HepG2 (cell line): ENCODE results near the gene NDUFS2. TPM values are rescaled to one million over a fixed set of nuclear protein-coding genes. Genes with fewer than 3 reads are reported as not detected.
A peak's percentile ranks its signal among the peaks of the same experiment; 100 is the strongest.

Source experiments
- CBFB ChIP-seq: sonication (generic); formaldehyde crosslinking; IDR thresholded peaks from 2 replicates; pipeline ENCODE4 v1.4.0; 2020; ENCODE audit warnings: missing genetic modification reagents
- CREM ChIP-seq, 2 experiments: sonication (generic) in 1 of 2; formaldehyde crosslinking in 1 of 2; IDR thresholded peaks; 2 replicates each; pipeline versions ENCODE4 v1.4.0 to v1.6.1; 2016 to 2020; ENCODE audit warnings: antibody characterized with exemption in 1 of 2, mild to moderate bottlenecking in 1 of 2, missing genetic modification reagents in 1 of 2
- HMGA1 ChIP-seq: sonication (generic); formaldehyde crosslinking; conservative IDR thresholded peaks from 2 replicates; pipeline ENCODE4 v1.4.0; 2020; ENCODE audit warnings: missing genetic modification reagents
- NR2F1 ChIP-seq, 2 experiments: fragments of 450-650 bp in 1 of 2; formaldehyde crosslinking in 1 of 2; IDR thresholded peaks; 2 replicates each; pipeline versions ENCODE4 v1.5.0 to v1.6.1; 2016 to 2020; ENCODE audit warnings: mild to moderate bottlenecking in 1 of 2, missing compliant biosample characterization in 1 of 2, missing genetic modification reagents in 1 of 2, moderate library complexity in 1 of 2
- POLR2G ChIP-seq: fragments of 200-400 bp; formaldehyde crosslinking; IDR thresholded peaks from 2 replicates; pipeline ENCODE4 v1.6.1; 2018; ENCODE audit warnings: mild to moderate bottlenecking, low read depth, low read length, moderate library complexity
- RARA ChIP-seq: IDR thresholded peaks from 2 replicates; pipeline ENCODE4 v1.6.1; 2016; ENCODE audit warnings: missing genetic modification reagents, missing compliant biosample characterization
- SMARCE1 ChIP-seq: fragments of 450-650 bp; IDR thresholded peaks from 2 replicates; pipeline ENCODE4 v1.6.1; 2017; ENCODE audit warnings: borderline replicate concordance
- SOX5 ChIP-seq: IDR thresholded peaks from 2 replicates; pipeline ENCODE4 v1.6.1; 2016; ENCODE audit warnings: borderline replicate concordance
- TSC22D2 ChIP-seq: sonication (generic); formaldehyde crosslinking; IDR thresholded peaks from 2 replicates; pipeline ENCODE4 v1.5.1; 2020; ENCODE audit warnings: missing genetic modification reagents, mild to moderate bottlenecking, borderline replicate concordance
- ZNF274 ChIP-seq: sonication (generic); formaldehyde crosslinking; IDR thresholded peaks from 2 replicates; pipeline ENCODE4 v1.5.1; 2020; ENCODE audit warnings: mild to moderate bottlenecking, missing genetic modification reagents
- ZNF484 ChIP-seq: sonication (generic); formaldehyde crosslinking; IDR thresholded peaks from 2 replicates; pipeline ENCODE4 v1.5.1; 2020; ENCODE audit warnings: mild to moderate bottlenecking, low read depth, missing genetic modification reagents, borderline replicate concordance
- ZNF598 ChIP-seq: sonication (generic); formaldehyde crosslinking; IDR thresholded peaks from 2 replicates; pipeline ENCODE4 v1.5.1; 2020; ENCODE audit warnings: mild to moderate bottlenecking, missing genetic modification reagents, borderline replicate concordance
- ZNF75D ChIP-seq: sonication (generic); formaldehyde crosslinking; IDR thresholded peaks from 2 replicates; pipeline ENCODE4 v1.8.1; 2023; ENCODE audit warnings: missing genetic modification reagents, mild to moderate bottlenecking, borderline replicate concordance
- ZNF768 ChIP-seq: sonication (generic); formaldehyde crosslinking; IDR thresholded peaks from 2 replicates; pipeline ENCODE4 v1.4.0; 2020; ENCODE audit warnings: missing genetic modification reagents
- ZNF775 ChIP-seq: sonication (generic); formaldehyde crosslinking; IDR thresholded peaks from 2 replicates; pipeline ENCODE4 v1.4.0; 2020; ENCODE audit warnings: missing genetic modification reagents, mild to moderate bottlenecking, moderate library complexity, borderline replicate concordance
- ZNF782 ChIP-seq: sonication (generic); formaldehyde crosslinking; IDR thresholded peaks from 2 replicates; pipeline ENCODE4 v1.4.0; 2020; ENCODE audit warnings: missing genetic modification reagents, mild to moderate bottlenecking, borderline replicate concordance
- polyA plus RNA-seq, 8 experiments: library from polyadenylated mRNA; depleted of rRNA in 3 of 8; stranded (reverse) in 7 of 8; unstranded in 1 of 8; fragments of >200 nt; fragmentation: Illumina TruSeq in 4 of 8; extraction: Trizol in 4 of 8; gene quantifications; 2 replicates each; pipeline versions ENCODE4 v1.2.1 to v1.2.3, GENCODE V29; 2011 to 2016; ENCODE audit warnings: low read depth in 4 of 8, missing spikeins in 1 of 8, mixed read lengths in 1 of 8; ENCODE audit not compliant: insufficient read depth in 1 of 8
- total RNA-seq, 5 experiments: library from RNA; depleted of rRNA; stranded (reverse); fragments of >200 nt; fragmentation: Illumina TruSeq; extraction: Trizol; gene quantifications; 2 replicates each; pipeline ENCODE4 v1.2.3, GENCODE V29; 2016; ENCODE audit warnings: low read depth in 1 of 5
- TF ChIP-seq, protein P1 (sequence below): sonication (generic); formaldehyde crosslinking; IDR thresholded peaks from 2 replicates; pipeline ENCODE4 v1.4.0; 2020; ENCODE audit warnings: mild to moderate bottlenecking, missing genetic modification reagents
- TF ChIP-seq, protein P2 (sequence below): sonication (generic); formaldehyde crosslinking; IDR thresholded peaks from 2 replicates; pipeline ENCODE4 v1.4.0; 2020; ENCODE audit warnings: missing genetic modification reagents
- TF ChIP-seq, protein P3 (sequence below): sonication (generic); formaldehyde crosslinking; IDR thresholded peaks from 2 replicates; pipeline ENCODE4 v1.5.0; 2020; ENCODE audit warnings: missing genetic modification reagents
- TF ChIP-seq, protein P4 (sequence below): sonication (generic); formaldehyde crosslinking; IDR thresholded peaks from 2 replicates; pipeline ENCODE4 v1.8.0; 2022; ENCODE audit warnings: mild to moderate bottlenecking, missing genetic modification reagents, borderline replicate concordance

The NDUFS2 gene
- total and polyA plus RNA-seq, 2 of the 13 experiments (the other 11 are each of a cell fraction or from before 2014, with no cell fraction given): 89.9 to 118 TPM

DNA sequence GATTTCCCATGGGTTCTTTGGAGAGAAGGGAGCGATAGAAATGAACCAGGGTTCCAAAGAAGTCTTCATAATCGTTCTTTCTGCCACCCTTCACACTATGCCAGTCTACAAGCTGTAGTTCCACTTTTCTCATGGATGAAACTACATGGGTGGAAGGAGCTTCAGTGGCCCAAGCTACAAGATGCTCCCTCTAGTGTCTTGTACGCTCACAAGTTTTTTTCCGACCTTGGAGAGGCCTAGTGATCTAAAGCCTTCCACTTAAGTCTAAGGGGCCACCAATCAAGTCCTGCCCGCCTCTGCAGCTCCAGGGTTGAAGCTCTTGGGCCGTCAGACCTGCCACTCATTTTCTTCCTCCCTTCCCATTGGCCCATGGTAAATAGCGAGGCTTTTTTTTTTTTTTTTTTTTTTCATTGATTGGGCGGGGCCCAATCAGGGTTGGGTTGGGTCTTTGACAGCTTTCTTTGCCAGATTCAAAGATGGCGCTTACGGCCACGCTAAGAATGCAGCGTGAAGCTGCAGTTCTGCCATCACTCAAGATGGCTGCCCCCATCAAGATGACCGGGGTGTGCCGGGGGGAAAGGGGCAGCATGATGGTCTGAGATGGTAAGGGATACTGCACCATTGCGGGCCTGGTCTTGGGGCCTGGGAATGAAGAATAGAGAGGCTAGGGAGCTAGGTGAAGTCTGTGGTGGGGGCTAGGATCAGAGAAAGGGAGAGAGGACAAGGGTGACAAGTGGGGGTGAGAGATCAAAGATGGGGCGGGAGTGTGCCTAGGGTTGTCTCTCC lies 23.6 kb downstream of the NDUFS2 start, which contains the start of gene TOMM40L (continued):
- TF ChIP-seq, protein P1, sequence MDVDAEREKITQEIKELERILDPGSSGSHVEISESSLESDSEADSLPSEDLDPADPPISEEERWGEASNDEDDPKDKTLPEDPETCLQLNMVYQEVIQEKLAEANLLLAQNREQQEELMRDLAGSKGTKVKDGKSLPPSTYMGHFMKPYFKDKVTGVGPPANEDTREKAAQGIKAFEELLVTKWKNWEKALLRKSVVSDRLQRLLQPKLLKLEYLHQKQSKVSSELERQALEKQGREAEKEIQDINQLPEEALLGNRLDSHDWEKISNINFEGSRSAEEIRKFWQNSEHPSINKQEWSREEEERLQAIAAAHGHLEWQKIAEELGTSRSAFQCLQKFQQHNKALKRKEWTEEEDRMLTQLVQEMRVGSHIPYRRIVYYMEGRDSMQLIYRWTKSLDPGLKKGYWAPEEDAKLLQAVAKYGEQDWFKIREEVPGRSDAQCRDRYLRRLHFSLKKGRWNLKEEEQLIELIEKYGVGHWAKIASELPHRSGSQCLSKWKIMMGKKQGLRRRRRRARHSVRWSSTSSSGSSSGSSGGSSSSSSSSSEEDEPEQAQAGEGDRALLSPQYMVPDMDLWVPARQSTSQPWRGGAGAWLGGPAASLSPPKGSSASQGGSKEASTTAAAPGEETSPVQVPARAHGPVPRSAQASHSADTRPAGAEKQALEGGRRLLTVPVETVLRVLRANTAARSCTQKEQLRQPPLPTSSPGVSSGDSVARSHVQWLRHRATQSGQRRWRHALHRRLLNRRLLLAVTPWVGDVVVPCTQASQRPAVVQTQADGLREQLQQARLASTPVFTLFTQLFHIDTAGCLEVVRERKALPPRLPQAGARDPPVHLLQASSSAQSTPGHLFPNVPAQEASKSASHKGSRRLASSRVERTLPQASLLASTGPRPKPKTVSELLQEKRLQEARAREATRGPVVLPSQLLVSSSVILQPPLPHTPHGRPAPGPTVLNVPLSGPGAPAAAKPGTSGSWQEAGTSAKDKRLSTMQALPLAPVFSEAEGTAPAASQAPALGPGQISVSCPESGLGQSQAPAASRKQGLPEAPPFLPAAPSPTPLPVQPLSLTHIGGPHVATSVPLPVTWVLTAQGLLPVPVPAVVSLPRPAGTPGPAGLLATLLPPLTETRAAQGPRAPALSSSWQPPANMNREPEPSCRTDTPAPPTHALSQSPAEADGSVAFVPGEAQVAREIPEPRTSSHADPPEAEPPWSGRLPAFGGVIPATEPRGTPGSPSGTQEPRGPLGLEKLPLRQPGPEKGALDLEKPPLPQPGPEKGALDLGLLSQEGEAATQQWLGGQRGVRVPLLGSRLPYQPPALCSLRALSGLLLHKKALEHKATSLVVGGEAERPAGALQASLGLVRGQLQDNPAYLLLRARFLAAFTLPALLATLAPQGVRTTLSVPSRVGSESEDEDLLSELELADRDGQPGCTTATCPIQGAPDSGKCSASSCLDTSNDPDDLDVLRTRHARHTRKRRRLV: no peak
- TF ChIP-seq ZNF775 (CRISPR knock-in tag): no peak
- TF ChIP-seq CBFB (CRISPR knock-in tag): no peak
- no peak for TF ChIP-seq TSC22D2 (CRISPR knock-in tag)
- TF ChIP-seq ZNF75D (CRISPR knock-in tag): no peak
- no peak for TF ChIP-seq SMARCE1
- no peak for TF ChIP-seq HMGA1 (CRISPR knock-in tag)
- TF ChIP-seq, protein P2, sequence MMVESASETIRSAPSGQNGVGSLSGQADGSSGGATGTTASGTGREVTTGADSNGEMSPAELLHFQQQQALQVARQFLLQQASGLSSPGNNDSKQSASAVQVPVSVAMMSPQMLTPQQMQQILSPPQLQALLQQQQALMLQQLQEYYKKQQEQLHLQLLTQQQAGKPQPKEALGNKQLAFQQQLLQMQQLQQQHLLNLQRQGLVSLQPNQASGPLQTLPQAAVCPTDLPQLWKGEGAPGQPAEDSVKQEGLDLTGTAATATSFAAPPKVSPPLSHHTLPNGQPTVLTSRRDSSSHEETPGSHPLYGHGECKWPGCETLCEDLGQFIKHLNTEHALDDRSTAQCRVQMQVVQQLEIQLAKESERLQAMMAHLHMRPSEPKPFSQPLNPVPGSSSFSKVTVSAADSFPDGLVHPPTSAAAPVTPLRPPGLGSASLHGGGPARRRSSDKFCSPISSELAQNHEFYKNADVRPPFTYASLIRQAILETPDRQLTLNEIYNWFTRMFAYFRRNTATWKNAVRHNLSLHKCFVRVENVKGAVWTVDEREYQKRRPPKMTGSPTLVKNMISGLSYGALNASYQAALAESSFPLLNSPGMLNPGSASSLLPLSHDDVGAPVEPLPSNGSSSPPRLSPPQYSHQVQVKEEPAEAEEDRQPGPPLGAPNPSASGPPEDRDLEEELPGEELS: no peak
- TF ChIP-seq, protein P3, sequence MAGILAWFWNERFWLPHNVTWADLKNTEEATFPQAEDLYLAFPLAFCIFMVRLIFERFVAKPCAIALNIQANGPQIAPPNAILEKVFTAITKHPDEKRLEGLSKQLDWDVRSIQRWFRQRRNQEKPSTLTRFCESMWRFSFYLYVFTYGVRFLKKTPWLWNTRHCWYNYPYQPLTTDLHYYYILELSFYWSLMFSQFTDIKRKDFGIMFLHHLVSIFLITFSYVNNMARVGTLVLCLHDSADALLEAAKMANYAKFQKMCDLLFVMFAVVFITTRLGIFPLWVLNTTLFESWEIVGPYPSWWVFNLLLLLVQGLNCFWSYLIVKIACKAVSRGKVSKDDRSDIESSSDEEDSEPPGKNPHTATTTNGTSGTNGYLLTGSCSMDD (CRISPR knock-in tag): no peak
- no peak for TF ChIP-seq ZNF598
- peak; percentile 67; the same call in 1 of the 2 replicates for TF ChIP-seq CREM (IDR thresholded peaks at IDR 0.05)
- no peak for TF ChIP-seq CREM (CRISPR knock-in tag; IDR thresholded peaks at IDR 0.05)
- peak; percentile 36; the same call in 1 of the 2 replicates for TF ChIP-seq RARA (CRISPR knock-in tag)
- TF ChIP-seq ZNF274 (CRISPR knock-in tag): no peak
- TF ChIP-seq SOX5 (CRISPR knock-in tag): peak; percentile 27
- TF ChIP-seq ZNF484 (CRISPR knock-in tag): no peak
- no peak for TF ChIP-seq ZNF782 (CRISPR knock-in tag)
- TF ChIP-seq NR2F1 (CRISPR knock-in tag; IDR thresholded peaks at IDR 0.05): no peak
- TF ChIP-seq POLR2G: peak; percentile 79
- TF ChIP-seq, protein P4, sequence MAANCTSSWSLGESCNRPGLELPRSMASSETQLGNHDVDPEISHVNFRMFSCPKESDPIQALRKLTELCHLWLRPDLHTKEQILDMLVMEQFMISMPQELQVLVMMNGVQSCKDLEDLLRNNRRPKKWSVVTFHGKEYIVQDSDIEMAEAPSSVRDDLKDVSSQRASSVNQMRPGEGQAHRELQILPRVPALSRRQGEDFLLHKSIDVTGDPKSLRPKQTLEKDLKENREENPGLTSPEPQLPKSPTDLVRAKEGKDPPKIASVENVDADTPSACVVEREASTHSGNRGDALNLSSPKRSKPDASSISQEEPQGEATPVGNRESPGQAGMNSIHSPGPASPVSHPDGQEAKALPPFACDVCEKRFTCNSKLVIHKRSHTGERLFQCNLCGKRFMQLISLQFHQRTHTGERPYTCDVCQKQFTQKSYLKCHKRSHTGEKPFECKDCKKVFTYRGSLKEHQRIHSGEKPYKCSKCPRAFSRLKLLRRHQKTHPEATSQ (CRISPR knock-in tag): no peak
- TF ChIP-seq ZNF768 (CRISPR knock-in tag): no peak
